Astrocyte of the spinal cord (primary cell): ENCODE measurements around the gene CCDC85C.
A peak's percentile ranks its signal among the peaks of the same experiment; 100 is the strongest.

Experiments
- DNase-seq: peaks from one replicate; pipeline ENCODE4 v3.0.0; 2011; ENCODE audit warnings: low read depth, low spot score
- H3K4me3 ChIP-seq: 2 replicates; pipeline ENCODE4 v1.5.1; 2011; ENCODE audit warnings: low read depth, mild to moderate bottlenecking, low read length, moderate library complexity
- in situ Hi-C: cut with HindIII; loops from 2 replicates; pipeline ENCODE4 v1.10.0; 2017; ENCODE audit warnings: low sequenced_read_pairs
- TF ChIP-seq, protein P1 (sequence below): IDR thresholded peaks from 2 replicates; pipeline ENCODE4 v1.5.1; 2012; ENCODE audit warnings: low read depth, mild to moderate bottlenecking, low read length, inconsistent platforms

CCDC85C gene

DNA sequence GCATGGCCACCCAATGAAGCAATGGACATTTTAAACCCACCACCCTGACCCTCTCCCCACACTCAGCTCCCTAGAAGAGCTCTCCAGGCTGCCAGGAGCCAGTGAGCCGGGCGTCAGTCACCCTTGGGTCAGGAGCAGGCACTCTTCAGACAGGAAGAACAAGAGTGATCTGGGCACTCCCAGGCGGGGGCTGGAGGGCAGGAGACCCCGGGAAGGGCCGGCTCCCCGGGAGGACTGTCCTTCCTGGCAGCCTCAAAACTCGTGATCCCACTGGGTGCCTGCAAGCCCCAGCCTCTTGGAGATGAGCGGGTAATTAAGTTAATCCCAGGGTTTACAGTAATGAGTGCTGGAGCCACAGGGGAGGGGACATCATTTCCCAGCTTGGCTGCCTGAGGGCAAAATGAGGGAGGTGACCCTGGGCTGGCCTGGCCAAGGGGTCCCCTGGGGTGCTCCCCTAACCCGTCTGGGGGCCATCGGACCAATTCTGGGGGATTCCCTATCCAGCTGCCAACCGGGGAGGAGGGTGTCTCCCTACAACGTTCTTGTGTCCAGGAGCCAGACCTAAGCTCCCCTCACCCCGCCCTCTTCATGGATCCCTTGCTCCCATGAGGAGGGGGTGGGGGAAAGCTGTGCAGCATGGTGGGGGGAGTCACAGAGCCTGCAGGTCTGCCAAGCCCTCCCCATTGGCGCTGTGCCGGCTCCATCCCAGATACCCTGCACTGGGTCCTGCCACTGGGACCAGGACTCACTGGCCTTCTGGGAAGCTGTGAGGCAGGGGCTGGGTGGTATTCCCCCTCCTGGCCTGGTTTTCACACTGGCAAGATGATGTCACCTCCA lies 63.6 kb downstream of the CCDC85C start:
- in situ Hi-C loops = no loop called here
- no peak overlapping the region for H3K4me3 ChIP-seq
- TF ChIP-seq, protein P1, sequence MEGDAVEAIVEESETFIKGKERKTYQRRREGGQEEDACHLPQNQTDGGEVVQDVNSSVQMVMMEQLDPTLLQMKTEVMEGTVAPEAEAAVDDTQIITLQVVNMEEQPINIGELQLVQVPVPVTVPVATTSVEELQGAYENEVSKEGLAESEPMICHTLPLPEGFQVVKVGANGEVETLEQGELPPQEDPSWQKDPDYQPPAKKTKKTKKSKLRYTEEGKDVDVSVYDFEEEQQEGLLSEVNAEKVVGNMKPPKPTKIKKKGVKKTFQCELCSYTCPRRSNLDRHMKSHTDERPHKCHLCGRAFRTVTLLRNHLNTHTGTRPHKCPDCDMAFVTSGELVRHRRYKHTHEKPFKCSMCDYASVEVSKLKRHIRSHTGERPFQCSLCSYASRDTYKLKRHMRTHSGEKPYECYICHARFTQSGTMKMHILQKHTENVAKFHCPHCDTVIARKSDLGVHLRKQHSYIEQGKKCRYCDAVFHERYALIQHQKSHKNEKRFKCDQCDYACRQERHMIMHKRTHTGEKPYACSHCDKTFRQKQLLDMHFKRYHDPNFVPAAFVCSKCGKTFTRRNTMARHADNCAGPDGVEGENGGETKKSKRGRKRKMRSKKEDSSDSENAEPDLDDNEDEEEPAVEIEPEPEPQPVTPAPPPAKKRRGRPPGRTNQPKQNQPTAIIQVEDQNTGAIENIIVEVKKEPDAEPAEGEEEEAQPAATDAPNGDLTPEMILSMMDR = no peak
- DNase-seq = no peak

DNA sequence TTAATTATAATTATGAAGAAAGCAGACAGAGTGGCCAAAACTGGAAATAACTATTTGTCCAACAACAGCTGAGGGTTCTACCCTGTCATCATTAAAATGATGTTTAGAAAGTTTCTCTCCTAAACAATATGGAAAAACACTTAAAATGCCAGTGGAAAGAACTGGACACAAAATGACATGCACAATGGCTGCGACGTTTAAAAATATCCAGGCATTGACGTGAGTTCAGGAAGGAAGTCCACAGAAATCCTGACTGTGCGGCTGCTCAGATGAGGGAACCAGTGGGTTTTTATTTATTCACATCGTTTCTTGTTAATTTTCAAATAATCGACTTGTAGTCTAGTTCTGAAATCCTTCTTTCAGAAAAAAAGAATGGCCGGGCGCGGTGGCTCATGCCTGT lies 64.5 kb downstream of the CCDC85C start:
- no peak overlapping the region for H3K4me3 ChIP-seq
- TF ChIP-seq, protein P1 = no peak
- in situ Hi-C loops = no loop called here
- DNase-seq = no peak

DNA sequence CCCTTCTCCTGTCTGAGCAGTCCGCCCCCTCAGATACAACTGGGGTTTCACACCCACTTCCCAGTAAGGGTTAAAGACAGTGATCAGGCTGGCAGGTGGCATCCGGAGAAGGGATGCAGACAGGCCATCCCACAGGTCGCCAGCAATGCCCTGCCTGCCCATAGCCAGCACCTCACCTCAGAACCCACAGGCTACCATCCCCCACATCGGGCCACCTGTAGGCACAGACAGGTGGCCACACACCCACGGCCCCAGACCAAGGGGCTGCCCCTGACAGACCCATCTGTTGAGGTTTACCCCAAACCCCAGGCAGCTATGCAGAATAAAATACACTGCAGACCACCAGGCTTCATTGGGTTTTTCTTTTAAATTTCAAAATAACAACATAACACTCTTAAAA lies 65.3 kb downstream of the CCDC85C start:
- in situ Hi-C loops = no loop called here
- TF ChIP-seq, protein P1 = no peak
- DNase-seq = no peak
- no peak overlapping the region for H3K4me3 ChIP-seq

DNA sequence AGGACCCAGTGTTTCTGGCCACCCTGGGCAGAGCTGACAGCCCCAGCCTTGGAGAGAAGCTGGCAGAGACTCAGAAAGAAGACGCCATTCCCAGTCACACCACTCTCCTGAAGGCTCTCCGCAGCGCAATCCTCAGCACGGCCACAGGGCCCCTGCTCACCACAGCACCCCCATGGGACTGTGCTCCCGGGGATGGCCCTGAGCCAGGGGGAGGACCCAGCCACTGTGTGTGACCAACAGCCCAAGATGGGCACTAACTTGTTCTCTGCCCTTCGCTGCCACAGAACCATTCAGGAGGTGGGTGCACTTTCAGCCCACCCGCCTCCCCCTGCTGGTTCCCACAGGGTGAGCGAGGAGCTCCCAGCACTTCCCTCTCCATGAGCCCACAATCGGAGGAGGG lies 65.7 kb downstream of the CCDC85C start:
- in situ Hi-C loops = no loop called here

DNA sequence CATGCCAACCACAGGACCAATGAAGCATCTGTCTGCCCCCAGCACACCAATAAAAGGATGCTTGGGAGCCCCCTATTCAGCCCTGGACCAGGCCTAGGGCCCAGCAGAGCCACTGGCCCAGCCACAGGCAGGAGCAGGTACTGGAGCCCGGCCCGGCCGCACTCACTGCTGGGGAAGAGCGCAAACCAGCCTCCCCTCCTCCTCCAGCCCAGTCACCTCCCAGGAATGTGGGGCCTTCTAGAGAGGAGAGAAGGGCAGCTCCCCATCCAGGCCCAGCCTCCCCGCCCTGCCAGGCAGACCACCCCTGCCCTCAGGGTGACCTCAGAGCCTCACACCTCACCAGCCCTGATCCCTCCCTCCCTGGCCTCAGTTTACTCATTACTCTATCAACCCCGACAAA lies 66.6 kb downstream of the CCDC85C start:
- in situ Hi-C loops = no loop called here
- peak; percentile 82 for DNase-seq
- TF ChIP-seq, protein P1 = no peak
- H3K4me3 ChIP-seq = no peak overlapping the region

More for the DNA sequence above, 65.7 kb downstream of the CCDC85C start:
- DNase-seq = peak; percentile 29
- TF ChIP-seq, protein P1 = peak; percentile 36
- no peak overlapping the region for H3K4me3 ChIP-seq

DNA sequence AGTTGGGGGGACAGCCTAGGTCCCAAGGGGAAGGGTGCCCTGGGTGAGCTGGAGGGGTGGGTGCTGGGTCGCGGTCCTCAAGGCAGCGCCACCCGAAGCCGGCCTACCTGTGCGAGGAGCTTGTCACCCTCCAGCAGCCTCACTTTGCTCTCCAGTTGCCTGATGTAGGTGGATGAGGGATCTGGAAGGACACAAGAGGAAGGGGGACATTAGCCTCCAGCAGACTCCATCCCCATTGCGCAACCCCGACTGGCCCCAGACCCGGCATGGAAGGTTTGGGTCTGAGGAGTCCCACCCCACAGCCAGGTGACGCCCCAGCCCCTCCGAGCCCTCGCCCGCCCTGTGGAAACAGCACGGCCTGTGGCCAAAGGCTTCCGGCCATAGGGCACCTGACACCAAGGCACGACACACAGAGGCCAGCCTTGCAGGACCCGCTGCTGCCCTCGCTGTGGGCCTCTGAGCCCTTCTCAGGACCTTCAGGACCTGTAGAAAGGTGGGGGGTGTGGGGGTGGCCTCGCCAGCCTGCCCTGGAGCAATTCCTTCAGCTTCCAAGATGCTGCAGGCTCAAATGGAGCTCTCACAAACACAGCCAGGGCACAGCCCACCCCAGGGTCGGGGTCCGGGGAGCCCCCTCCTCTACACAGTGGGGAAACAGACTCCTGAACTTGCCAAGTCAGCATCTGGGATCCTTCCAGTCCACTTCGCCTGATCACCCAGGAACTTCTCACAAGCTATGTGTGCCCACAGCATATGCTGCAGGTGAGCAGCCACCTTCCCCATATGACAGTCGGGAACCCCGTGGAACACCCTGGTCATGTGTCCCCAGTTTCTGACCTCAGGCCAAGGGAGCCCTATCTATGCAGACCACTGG lies 67.9 kb downstream of the CCDC85C start:
- in situ Hi-C loops = no loop called here
- TF ChIP-seq, protein P1 = no peak
- H3K4me3 ChIP-seq = no peak overlapping the region
- DNase-seq = no peak
